Loucy (cell line): ENCODE measurements around the gene ARSI.
"Not testable (repeated sequence)": the region's sequence is repeated elsewhere in the genome, so short reads cannot be mapped to it uniquely, and the experiment has no call there.

ENCODE experiments used
- H2AFZ ChIP-seq: fragments of 200-600 bp; sonication (generic); 2 replicates; pipeline ENCODE4 v1.6.0; 2016; ENCODE audit warnings: antibody characterized with exemption, mild to moderate bottlenecking, low read length, moderate library complexity
- H3F3A ChIP-seq: fragments of 200-600 bp; 2 replicates; pipeline ENCODE4 v1.6.0; 2016; ENCODE audit warnings: antibody characterized with exemption, low read depth, mild to moderate bottlenecking
- H3K27me3 ChIP-seq: fragments of 200-600 bp; sonication (generic); 2 replicates; pipeline ENCODE4 v1.6.1; 2014; ENCODE audit warnings: low read length, mild to moderate bottlenecking; ENCODE audit not compliant: insufficient read depth, poor library complexity, severe bottlenecking
- H3K36me3 ChIP-seq: fragments of 200-600 bp; sonication (generic); 2 replicates; pipeline ENCODE4 v1.6.1; 2016; ENCODE audit warnings: low read length; ENCODE audit not compliant: insufficient read depth
- H3K4me1 ChIP-seq: fragments of 200-600 bp; sonication (generic); 2 replicates; pipeline ENCODE4 v1.5.1; 2014; ENCODE audit warnings: low read length, mild to moderate bottlenecking; ENCODE audit not compliant: insufficient read depth, poor library complexity, severe bottlenecking
- H3K4me2 ChIP-seq: fragments of 200-600 bp; sonication (generic); 2 replicates; pipeline ENCODE4 v1.6.0; 2014; ENCODE audit warnings: antibody characterized with exemption, low read length, low read depth, mild to moderate bottlenecking; ENCODE audit not compliant: poor library complexity, severe bottlenecking
- H3K4me3 ChIP-seq: fragments of 200-600 bp; sonication (generic); 2 replicates; pipeline ENCODE4 v1.5.1; 2014; ENCODE audit warnings: low read length, mild to moderate bottlenecking, mixed read lengths; ENCODE audit not compliant: poor library complexity, severe bottlenecking
- H3K79me2 ChIP-seq: fragments of 200-600 bp; sonication (generic); 2 replicates; pipeline ENCODE4 v1.6.1; 2014; ENCODE audit warnings: low read length; ENCODE audit not compliant: insufficient read depth
- H3K9ac ChIP-seq: fragments of 200-600 bp; sonication (generic); 2 replicates; pipeline ENCODE4 v1.6.0; 2014; ENCODE audit warnings: mild to moderate bottlenecking, low read depth, low read length, moderate library complexity; ENCODE audit not compliant: poor library complexity, severe bottlenecking
- H3K9me2 ChIP-seq: fragments of 200-600 bp; sonication (generic); replicated peaks from 2 replicates; pipeline ENCODE4 v1.6.1; 2016; ENCODE audit warnings: low read depth, low read length, mixed read lengths
- H3K9me3 ChIP-seq: fragments of 200-600 bp; sonication (generic); 2 replicates; pipeline ENCODE4 v1.6.1; 2014; ENCODE audit warnings: mild to moderate bottlenecking, antibody characterized with exemption, low read length, low read depth; ENCODE audit not compliant: insufficient read depth
- H4K20me1 ChIP-seq: fragments of 200-600 bp; sonication (generic); 2 replicates; pipeline ENCODE4 v1.6.0; 2014; ENCODE audit warnings: antibody characterized with exemption, low read length, mild to moderate bottlenecking; ENCODE audit not compliant: insufficient read depth, poor library complexity, severe bottlenecking
- CTCF ChIP-seq: fragments of 200-600 bp; sonication (generic); conservative IDR thresholded peaks from 2 replicates; pipeline ENCODE4 v1.5.1; 2014; ENCODE audit warnings: mild to moderate bottlenecking, antibody characterized with exemption, low read length
- EZH2phosphoT487 ChIP-seq: fragments of 200-600 bp; IDR thresholded peaks from 2 replicates; pipeline ENCODE4 v1.6.1; 2018; ENCODE audit warnings: antibody characterized with exemption, mild to moderate bottlenecking, moderate library complexity, borderline replicate concordance

ARSI gene

GRCh38 chr5:150251504-150251903, 51.2 kb downstream of the ARSI start:
- Histone ChIP-seq H3K36me3 (no peaks in the 10 kb centered on the region), H3K79me2 (no peaks in the 10 kb centered on the region), H2AFZ (no peak overlapping the region), H3K9me2 (no peaks in the 10 kb centered on the region), H3K9me3 (no peaks in the 10 kb centered on the region), H3K27me3 (no peaks in the 10 kb centered on the region), H3K4me3 (no peak overlapping the region), H3K4me2 (no peak overlapping the region), H3K4me1 (peaks cover 5% of the 10 kb centered on the region), H3K9ac (no peak overlapping the region), H4K20me1 (no peaks in the 10 kb centered on the region), H3F3A (no peaks in the 10 kb centered on the region)
- TF ChIP-seq CTCF (no peak), EZH2phosphoT487 (no peak)

GRCh38 chr5:150249744-150250143, 53.0 kb downstream of the ARSI start:
- Histone ChIP-seq H3K36me3 (no peaks in the 10 kb centered on the region), H3K4me2 (no peak overlapping the region), H3K9ac (no peak overlapping the region), H3K27me3 (no peaks in the 10 kb centered on the region), H3K4me1 (peaks cover 5% of the 10 kb centered on the region), H3K9me2 (no peaks in the 10 kb centered on the region), H3K9me3 (no peaks in the 10 kb centered on the region), H4K20me1 (no peaks in the 10 kb centered on the region), H3K4me3 (no peak overlapping the region), H3K79me2 (no peaks in the 10 kb centered on the region), H3F3A (no peaks in the 10 kb centered on the region), H2AFZ (no peak overlapping the region)
- TF ChIP-seq CTCF (no peak), EZH2phosphoT487 (no peak)

- Histone ChIP-seq H3K27me3 (no peaks in the 10 kb centered on the region), H3K36me3 (no peaks in the 10 kb centered on the region), H3K9me2 (no peaks in the 10 kb centered on the region), H3K4me2 (no peak overlapping the region), H4K20me1 (no peaks in the 10 kb centered on the region), H3F3A (no peaks in the 10 kb centered on the region), H3K4me1 (peaks cover 5% of the 10 kb centered on the region), H2AFZ (no peak overlapping the region), H3K9ac (no peak overlapping the region), H3K9me3 (no peaks in the 10 kb centered on the region), H3K4me3 (no peak overlapping the region), H3K79me2 (no peaks in the 10 kb centered on the region)
- no peak for TF ChIP-seq EZH2phosphoT487
- no peak for TF ChIP-seq CTCF
Observed at GRCh38 chr5:150248946-150249345, 53.8 kb downstream of the ARSI start.

- not testable (repeated sequence) for H3K4me1 ChIP-seq, H3K9me3 ChIP-seq, H3K9me2 ChIP-seq, H3K36me3 ChIP-seq, H3K27me3 ChIP-seq, H3K79me2 ChIP-seq, H3K4me2 ChIP-seq, H3K9ac ChIP-seq, H3K4me3 ChIP-seq, H4K20me1 ChIP-seq, H2AFZ ChIP-seq, H3F3A ChIP-seq
Observed at GRCh38 chr5:150248493-150248892, 54.2 kb downstream of the ARSI start.
